Superior temporal gyrus (tissue), 1 donor: ENCODE data around the gene SND1.
"Not testable (repeated sequence)": the region's sequence is repeated elsewhere in the genome, so short reads cannot be mapped to it uniquely, and the experiment has no call there.

Source experiments
- DNase-seq: peaks from one replicate; pipeline ENCODE4 v3.0.0-alpha.2; 2016; ENCODE audit errors: extremely low spot score

Gene SND1

GRCh38 chr7:128097211-128097731, 445.3 kb downstream of the SND1 start:
- DNase-seq = no peak

DNA sequence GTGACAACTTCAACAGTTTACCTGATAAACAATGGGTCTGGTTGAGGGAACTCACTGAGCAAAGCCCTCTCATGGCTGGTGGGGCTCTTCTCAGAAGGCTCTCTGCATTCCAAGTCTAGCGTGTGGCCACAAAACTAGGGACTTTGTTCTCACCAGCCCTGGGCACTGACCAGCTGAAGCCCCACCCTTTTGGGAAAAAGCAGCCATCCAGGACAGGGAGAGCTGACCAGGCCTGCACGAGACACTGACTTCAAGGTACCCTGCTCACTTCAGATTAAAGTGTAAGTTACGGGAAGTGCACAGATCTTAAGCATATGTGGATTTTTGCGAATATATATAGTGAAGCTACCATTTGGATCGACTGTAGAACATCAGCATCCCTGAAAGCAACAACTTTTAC, 446.6 kb downstream of the SND1 start:
- DNase-seq = no peak

DNA sequence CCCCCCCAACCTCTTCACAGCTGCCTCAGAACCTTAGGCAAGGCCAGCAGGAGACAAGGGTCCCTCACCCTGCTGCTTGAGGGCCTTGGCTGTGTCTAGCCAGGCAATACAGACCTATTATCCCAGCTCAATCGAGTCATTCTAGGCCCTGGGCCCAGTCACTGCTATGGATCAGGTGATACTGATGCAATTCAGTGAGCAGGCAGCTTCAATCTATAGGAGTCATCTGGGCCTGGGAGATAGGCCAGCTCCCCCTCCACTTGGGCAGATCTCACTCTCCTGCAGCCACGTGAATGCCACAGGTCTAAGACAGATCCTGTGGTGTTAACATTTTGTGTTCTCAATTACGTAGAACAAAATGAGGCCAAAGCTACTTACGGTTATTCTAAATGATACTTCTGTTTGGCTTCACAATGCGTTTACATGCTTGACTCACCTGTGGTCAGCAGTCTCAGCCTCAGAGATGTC, 447.2 kb downstream of the SND1 start:
- no peak for DNase-seq

GRCh38 chr7:128100225-128100948, 448.4 kb downstream of the SND1 start:
- DNase-seq = no peak

DNA sequence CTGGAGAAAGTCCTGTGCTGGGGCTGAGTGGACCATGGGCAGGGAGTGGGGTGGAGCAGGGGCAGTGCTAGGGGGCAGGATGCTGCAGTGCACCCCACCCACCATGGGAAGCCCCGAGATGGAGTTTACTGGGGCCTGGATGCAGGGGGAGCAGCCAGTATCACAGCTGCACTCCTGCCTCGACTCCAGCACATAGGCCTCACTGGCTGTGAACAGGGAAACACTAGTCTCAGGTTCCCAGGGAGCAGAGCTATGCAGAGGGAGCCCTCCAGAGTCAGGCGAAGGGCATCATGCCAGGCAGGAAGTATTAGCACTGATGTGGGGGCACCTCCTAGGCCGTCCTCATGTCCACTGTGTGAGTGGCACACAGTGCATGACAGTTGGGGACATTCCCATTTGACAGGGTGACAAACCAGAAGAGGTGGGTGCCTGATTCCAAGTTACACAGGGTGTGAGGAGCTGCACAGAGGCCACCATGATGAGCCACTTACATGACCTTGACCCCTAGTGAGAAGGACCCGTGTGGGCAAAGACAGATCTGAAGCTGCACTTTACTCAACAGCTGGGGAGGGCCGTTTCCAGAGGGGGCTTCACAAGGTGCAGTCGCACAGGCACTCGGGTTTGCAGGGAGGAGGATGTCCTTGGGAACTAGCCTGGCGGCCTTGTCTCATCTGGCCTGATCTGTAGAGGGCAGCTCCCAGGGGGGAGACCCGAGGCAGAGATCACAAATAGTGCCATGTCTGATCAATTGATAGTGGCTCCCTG, 449.1 kb downstream of the SND1 start:
- no peak for DNase-seq

DNA sequence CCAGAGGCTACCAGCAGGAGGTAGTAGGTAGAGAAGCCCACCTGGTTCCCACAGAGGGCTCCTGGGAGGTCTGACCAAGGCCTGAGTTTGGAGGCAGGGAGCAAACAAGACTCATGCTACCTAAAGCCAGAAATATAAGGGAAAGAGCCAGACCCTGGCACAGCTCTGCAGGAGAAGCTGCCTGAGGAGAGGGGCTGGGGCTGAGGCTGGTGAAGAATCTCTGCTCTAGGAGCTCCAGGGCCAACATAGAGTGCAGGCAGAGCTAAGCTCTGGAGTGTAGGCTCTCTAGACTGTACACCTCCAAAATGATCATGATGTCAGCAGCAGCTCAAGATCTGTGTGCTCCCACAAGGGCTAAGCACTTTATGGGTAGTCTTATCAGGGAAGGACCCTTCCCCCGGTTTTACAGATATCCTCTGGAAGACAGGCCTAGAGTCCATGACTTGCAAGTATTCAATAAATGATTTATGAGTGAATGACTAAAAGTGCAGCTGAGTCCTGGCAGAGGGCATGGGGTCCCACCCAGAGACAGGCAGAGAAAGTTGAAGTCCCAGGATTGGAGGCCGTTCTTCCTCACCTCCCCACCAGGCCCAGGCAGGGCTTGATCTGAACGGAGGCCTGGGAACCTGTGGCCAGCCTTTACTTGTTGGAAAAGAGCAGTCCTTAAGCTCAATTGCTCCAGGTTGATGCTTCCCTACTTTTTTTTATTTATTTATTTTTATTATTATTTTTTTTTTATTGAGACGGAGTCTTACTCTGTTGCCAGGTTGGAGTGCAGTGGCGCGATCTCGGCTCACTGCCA, 450.7 kb downstream of the SND1 start:
- DNase-seq = no peak

- no peak for DNase-seq
Observed at GRCh38 chr7:128103498-128104107, 451.6 kb downstream of the SND1 start.

DNA sequence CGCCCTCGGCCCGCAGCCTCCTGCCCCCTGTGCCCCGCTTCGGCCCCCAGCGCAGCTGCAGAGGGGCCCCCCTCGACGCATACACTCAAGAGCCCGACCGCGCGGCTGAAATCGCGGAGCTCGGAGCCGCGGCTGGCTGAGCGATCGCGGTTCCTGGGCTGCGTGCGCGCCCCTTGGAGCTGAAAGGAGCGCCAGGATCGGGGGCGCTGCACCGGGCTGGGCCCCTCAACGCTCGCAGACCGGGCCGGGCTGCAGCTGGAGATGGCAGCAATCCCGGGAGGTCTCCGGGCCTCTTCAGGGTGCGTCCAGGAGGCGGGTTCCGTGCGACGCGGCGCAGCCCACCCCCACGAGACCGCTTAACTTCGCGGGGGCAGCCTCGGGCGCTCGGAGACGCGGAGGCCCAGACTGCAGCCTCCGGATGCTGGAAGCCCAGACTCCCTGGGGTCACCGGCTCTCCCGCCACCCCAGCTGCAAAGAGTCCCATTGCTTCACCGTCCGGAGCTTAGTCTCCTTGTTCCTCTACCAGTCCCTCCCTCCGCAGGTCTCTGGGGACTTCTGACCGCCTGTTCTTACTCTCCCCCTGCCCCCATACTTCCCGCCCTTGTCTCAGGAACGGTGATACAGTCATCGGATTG, 452.2 kb downstream of the SND1 start:
- no peak for DNase-seq

GRCh38 chr7:128105228-128106022, 453.4 kb downstream of the SND1 start:
- no peak for DNase-seq

DNA sequence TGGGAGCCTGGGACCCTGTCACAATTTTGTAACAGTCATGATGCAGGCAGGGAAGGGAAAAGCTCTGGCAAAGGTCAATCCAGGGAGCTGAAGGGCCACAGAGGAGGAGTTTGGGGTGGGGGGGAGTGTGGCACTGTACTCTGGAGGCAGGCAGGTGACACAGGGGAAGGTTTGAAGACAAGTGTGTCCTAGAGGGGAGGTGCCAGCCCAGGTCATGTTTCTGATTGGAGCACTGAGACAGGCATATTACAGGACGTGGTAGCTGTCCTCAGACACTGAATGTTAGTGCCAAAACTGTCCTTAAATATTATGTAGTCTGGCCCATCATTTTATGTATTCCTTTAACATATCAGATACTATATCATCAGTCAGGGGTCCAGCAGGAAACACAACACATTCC, 454.8 kb downstream of the SND1 start:
- DNase-seq = no peak

DNA sequence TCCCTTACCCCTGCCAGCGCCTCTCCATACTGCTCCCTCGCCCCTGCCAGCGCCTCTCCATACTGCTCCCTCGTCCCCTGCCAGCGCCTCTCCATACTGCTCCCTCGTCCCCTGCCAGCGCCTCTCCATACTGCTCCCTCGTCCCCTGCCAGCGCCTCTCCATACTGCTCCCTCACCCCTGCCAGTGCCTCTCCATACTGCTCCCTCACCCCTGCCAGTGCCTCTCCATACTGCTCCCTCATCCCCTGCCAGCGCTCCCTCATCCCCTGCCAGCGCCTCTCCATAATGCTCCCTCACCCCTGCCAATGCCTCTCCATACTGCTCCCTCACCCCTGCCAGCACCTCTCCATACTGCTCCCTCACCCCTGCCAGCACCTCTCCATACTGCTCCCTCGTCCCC, 455.5 kb downstream of the SND1 start:
- DNase-seq = not testable (repeated sequence)

GRCh38 chr7:128108129-128108528, 456.1 kb downstream of the SND1 start:
- DNase-seq = no peak

DNA sequence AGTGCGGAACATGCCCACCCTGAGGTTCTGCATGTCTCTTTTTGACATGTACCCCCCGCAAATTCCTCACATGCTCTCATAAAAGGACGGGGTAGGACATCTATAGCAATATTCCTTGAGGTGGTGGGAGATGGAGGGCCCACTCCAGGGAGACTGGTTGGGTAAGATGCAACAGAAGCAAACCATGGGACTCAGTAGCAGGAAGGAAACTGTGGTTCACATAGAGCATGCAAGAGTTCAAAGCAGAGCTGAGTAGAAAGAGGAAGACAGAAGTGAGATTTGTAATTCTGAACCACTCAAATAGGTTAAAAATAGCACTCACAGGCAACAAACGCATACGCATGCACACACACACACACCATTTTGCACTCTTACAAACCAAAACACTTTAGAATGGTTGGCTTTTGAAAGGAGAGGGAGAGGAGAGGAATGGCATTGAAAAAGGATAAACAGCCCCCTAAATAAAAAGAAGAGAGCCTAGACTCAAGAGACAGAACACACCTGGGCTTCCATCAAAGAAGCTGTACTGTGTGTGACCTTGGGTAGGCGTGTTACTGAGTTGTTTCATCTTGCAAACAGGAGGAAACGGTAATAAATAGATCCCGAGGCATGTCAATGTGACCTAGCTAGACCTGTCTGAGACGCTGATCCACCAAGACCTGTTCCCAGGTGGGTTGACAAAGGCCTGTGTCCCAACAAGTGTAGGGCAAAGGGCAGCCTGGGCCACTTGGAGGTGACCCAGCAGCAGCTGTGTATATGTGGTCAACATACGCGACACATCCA, 456.8 kb downstream of the SND1 start:
- DNase-seq = no peak

DNA sequence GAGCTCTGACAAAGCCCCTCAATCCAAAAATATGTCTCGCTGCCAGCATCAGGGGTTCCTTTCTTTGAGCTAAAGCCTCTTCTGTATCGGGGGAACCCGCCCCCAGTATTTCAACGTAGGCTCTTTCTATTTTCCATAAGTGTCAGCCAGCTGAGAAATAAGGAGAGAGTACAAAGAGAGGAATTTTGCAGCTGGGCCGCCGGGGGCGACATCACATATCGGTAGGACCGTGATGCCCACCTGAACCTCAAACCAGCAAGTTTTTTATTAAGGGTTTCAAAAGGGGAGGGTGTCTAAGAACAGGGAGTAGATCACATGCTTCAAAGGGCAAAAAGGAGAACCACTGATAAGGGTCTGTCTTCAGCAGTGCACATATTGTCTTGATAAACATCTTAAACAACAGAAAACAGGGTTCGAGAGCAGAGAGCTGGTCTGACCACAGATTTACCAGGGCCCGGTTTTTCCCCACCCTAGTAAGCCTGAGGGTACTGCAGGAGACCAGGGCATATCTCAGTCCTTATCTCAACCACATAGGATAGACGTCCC, 457.5 kb downstream of the SND1 start:
- DNase-seq = not testable (repeated sequence)

- no peak for DNase-seq
Observed at GRCh38 chr7:128110641-128111364, 458.8 kb downstream of the SND1 start.

DNA sequence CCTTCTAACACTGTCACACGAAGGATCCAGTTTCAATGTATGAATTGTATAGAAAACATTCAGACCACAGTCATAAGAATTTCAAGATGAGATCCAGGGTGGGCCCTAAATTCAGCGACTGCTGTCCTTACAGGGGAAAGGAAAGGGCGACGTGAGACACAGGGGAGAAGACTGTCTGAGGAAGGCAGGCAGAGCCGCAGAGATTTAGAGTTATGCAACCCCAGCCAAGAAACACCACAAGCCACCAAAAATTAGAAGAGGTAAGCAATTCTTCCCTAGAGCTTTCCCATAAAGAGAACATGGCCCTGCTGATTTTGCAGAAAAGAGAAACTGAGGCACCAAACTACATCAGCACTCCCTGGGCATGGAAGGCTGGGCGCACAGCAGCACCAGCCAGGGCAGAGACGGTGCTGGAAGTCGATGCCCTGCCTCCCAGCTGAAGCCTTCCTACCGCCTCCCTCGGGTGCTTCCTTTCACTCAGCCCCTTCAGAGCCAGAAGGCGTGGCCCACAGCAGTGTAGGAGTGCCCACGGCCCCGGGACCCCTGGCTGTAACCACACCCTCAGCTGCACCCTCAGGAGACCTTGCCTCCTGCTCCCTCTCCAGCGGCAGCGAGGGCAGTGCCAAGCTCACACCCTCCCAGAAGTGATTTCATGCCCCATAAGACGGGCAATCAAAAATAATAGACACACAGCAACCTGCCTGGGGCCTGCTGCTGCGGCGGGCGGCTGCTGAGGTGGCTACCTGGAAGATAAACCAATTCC, 460.2 kb downstream of the SND1 start:
- no peak for DNase-seq

DNA sequence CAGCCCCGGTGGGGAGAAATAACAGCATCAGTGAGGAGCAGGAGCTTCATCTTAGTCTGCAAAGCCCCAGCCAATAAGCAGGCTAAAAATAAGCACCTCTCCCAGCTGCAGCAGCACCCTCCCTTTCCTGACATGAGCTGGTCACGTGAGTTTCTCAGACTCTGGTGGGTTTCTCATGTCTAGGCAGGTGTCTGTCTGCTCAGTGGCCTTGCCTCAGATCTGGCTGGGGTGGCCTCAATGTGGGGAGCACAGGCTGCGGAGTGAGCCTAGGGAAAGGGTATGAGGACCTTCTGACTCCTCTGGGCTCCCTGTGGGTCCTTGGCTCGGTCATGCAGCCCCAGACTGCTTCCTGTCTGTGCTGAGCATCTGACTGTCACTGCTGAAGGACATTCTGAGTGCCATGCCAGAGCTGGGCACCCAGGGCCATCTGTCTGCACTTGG, 460.8 kb downstream of the SND1 start:
- no peak for DNase-seq

DNA sequence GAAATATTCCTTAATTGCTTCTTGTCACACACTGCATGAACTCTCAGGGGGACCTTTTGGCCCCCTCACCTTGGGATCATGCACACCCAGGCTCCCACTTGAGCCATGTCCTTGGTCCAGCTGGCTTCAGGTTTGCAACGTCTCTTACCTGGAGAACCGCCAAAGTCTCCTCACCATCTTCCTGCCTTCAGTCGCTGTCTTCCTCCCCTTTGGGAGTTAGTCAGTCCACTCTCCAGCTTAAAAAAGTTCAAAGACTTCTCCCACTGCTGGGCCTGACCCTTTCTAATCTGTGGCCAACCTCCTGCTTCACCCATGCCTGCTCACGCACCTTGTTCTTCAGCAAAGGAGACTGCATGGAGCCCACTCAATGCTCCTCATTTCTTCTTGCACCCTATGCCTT, 461.8 kb downstream of the SND1 start:
- no peak for DNase-seq
